GM19395 (cell line): Measurements from ENCODE around the gene SLC52A1.
"Not testable (repeated sequence)": the region's sequence is repeated elsewhere in the genome, so short reads cannot be mapped to it uniquely, and the experiment has no call there.

Experiments
- ATAC-seq: cut with Tn5 transposase; IDR thresholded peaks from one replicate; pipeline ENCODE4 v1.9.1; 2021; ENCODE audit warnings: mild to moderate bottlenecking, moderate library complexity; ENCODE audit not compliant: unreplicated experiment

The SLC52A1 gene

DNA sequence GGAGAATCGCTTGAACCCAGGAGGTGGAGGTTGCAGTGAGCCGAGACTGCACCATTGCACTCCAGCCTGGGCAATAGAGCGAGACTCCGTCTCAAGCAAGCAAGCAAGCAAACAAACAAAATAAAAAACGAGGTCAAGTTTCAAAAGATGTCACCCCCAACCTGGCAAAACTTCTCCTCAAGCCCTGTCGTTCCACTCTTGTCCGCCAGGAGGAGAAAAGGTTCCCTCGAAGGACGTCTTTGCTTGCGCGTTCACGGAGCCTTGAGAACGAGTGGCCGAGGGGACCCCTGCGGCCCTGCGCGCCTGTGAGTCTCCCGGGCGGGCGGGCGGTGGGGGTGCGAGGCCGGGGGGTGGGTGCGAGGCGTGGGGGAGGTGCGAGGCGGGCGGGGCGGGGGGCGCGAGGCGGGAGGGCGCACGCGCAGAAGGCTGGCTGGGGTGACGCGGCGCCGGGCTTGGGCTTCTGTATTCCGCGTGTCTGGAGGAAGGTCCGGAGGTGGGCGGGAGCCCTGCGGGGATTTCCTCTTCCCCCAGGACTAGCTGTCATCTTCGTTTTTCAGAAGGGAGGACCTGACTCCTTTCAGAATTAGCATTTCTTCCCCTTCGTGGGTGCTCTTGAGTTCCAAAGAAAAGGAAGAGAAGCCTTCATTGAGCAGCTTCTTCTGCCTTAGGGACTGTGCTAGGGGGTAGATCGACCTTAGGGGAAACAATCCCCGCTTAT is 3.7 kb downstream of the SLC52A1 start:
- no peak for ATAC-seq

DNA sequence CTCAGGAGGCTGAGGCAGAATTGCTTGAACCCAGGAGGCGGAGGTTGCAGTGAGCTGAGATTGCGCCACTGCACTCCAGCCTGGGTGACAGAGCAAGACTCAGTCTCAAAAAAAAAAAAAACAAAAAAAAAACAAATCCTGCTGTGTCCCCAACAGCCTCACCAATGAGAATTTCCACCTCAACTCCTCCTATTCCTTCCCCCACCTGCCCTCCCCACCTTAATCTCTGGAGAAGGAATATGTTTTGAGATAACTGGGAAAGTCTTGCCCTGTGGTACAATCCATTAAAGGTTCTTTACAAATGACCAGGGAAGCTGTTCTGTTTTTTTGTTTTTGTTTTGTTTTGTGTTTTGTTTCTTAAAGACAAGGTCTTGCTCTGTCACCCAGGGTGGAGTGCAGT is 5.1 kb downstream of the SLC52A1 start:
- not testable (repeated sequence) for ATAC-seq

DNA sequence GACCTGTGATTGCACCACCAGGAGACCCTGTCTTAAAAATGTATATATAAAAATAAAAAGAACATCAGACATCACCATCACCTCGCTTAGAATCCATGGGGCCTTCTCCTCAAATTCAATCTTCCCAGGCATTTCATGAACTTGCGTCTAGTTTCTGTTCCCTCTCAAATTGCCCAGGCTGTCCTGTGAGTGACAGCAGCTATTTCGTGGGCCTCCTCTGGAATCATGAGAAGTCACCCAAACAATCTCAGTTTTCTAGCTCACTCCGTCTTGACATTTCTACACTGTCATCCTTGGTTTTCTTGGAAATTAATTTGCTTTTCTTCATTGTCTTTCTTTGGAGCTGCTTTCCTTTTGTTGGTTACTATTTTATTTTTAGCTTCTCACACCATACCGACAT is 7.3 kb downstream of the SLC52A1 start:
- ATAC-seq, result no peak

DNA sequence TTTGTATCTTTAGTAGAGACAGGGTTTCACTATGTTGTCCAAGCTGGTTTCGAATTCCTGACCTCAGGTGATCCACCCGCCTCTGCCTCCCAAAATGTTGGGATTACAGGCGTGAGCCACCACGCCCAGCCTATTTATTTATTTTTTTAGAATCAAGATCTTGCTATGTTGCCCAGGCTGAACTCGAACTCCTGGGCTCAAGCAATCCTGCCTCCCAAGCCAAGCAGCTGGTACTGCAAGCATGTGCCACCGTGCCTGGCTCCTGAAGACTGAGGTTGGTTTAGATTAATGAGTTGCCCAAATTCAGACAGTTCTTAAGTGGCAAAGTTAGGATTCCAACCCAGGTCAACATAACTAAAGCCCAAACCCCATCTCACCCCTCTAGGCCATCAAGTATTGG is 7.9 kb downstream of the SLC52A1 start:
- no peak for ATAC-seq

DNA sequence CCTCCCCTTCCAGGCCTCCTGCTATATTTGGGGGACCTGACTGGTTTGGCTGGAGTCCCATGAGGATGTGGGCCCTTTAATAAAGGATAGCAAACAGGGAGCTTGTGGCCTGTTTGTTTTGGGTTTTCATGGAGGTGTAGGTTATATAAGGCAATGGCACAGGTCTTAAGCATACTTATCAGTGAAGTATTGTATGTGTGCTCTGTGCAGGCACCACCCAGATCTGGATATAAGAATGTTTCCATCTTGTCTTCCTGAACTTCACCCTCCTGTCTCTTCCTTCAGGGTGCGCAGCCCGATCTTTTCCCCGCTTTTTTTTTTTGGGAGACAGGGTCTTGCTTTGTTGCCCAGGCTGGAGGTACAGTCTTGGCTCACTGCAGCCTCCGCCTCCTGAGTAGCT is 10.6 kb downstream of the SLC52A1 start:
- ATAC-seq, result no peak

DNA sequence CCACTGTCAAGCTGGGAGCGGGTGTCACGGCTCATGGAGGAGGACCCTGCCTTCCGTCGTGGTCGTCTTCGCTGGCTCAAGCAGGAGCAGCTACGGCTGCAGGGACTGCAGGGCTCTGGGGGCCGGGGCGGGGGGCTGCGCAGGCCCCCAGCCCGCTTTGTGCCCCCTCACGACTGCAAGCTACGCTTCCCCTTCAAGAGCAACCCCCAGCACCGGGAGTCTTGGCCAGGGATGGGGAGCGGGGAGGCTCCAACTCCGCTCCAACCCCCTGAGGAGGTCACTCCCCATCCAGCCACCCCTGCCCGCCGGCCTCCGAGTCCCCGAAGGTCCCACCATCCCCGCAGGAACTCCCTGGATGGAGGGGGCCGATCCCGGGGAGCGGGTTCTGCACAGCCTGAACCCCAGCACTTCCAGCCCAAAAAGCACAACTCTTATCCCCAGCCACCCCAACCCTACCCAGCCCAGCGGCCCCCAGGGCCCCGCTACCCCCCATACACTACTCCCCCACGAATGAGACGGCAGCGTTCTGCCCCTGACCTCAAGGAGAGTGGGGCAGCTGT is 11.6 kb downstream of the SLC52A1 start:
- no peak for ATAC-seq

DNA sequence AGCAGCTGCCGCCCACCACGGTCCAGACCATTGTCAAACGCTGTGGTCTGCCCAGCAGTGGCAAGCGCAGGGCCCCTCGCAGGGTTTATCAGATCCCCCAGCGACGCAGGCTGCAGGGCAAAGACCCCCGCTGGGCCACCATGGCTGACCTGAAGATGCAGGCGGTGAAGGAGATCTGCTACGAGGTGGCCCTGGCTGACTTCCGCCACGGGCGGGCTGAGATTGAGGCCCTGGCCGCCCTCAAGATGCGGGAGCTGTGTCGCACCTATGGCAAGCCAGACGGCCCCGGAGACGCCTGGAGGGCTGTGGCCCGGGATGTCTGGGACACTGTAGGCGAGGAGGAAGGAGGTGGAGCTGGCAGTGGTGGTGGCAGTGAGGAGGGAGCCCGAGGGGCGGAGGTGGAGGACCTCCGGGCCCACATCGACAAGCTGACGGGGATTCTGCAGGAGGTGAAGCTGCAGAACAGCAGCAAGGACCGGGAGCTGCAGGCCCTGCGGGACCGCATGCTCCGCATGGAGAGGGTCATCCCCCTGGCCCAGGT is 13.0 kb downstream of the SLC52A1 start:
- ATAC-seq, result no peak

DNA sequence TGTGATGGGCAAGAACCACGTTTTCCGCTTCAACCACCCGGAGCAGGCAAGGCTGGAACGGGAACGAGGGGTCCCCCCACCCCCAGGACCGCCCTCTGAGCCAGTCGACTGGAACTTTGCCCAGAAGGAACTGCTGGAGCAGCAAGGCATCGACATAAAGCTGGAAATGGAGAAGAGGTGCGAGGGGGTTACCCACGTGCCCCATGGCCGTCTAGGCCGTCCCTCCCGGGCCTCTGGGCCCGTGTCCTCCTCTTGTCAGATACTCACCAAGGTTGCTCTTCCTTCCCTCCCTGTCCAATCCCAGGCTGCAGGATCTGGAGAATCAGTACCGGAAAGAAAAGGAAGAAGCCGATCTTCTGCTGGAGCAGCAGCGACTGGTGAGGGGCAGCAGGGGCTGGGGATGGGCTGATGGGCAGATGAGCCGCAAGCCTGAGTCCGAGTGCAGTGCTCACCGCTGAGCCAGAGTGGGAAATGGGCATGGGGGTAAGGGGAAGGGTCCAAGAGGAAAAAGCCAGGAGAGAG is 14.7 kb downstream of the SLC52A1 start:
- no peak for ATAC-seq

DNA sequence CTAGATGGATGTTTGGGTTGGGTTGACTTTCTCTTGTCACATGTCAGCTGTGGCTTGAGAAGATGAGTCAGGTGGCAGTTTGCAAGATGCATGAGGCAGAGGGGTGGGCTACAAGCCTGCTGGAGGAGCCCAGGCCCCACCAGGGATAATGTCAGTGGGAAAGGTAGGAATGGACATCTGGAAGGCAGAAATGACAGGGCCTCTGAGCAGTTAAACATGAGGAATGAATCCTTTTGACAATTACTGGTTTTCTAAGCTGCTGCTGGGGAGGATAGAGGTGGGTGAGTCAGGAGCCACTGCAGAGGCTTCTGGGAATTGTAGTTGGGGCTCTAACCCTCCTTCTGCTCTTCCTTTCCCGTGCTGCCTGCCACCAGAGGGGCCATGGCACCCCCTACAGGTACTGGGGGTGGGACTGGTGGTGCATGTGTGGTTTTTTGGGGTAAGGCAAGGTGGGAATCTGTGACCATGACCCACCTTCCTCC is 15.7 kb downstream of the SLC52A1 start:
- ATAC-seq, result no peak

DNA sequence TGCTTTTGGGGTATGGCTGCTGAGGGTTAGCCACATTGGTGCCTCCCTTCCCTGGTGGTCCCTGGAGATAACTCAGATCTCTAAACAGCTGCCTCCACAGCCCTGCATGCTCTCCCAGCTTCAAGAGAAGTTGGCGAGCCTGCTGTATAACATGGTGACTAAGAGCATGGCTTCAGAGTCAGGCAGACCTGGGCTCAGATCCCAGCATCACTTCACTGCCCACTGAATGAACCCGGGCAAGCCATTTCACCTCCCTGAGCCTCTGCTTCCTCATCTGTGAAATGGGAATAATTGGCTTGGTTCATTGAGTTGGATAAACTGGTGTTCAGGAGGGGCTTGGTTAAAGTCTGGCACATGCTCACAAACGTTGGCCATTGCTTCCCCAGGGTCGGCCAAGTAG is 20.9 kb downstream of the SLC52A1 start:
- ATAC-seq, result no peak

DNA sequence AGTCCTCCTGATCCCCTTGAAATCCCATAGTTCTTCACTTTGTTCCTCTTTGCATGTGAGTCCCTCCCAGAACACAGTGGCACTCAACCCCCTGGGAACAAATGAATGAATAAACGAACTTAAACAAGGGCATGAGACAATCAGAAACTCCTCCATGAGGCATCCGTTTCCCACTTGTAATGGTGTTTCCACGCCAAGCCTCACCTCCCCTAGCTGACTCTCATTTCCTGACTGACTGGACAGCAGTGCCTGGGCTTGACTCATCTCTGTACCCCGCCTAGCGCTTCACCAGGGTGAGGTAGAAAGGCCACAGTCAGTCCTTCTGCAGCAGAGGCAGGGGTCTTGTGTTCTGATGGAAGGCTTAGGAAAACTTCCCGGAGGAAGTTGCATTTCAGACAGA is 23.3 kb downstream of the SLC52A1 start:
- ATAC-seq, result no peak

DNA sequence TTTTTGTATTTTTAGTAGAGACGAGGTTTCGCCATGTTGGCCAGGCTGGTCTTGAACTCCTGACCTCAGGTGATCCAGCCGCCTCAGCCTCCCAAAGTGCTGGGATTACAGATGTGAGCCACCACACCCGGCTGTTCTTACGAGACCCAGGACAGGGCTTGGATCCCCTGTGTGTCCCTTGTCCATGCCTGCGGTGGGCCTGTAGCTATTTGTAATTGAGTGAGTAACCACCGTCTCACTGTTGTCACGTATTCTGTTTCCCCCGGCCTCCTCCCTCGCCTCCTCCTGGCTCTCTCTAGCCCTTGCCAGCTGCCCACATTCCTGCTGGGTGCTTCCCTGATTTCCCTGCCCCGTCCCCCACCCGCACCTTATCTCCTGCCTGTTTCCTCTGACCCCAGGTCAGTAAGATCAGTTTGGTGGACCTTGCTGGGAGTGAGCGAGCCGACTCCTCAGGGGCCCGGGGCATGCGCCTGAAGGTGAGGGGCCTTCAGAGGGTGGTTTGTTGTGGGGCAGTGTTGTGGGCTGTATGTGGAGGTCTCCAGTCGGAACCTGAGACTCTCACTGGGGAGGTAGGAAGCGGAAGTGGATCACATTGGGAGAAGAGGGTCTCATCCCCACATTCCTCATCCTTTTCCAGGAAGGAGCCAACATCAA is 31.9 kb downstream of the SLC52A1 start:
- no peak for ATAC-seq

DNA sequence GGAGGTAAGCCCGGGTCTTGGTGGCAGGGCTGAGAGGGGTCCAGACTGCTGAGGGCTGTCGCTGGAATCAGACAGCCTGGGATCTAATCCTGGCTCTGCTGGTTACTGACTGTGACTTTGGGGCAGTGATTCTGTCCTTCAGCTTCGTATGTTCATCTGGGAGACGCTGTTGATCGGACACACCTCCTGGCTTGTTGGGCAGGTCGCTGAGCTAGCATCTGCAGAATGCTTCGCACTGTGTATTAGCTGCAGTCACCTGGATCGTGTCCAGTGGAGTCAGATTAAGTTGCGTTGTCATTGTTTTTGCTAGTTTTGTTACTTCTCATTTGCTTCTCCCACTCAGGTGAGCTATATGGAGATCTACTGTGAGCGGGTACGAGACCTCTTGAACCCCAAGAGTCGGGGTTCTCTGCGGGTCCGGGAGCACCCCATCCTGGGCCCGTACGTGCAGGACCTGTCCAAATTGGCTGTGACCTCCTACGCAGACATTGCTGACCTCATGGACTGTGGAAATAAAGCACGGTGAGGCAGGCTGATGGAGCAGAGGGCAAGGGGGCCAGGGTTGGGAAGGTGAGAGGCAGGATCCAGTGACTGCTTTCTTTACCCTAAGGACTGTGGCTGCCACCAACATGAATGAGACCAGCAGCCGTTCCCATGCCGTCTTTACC is 33.0 kb downstream of the SLC52A1 start:
- no peak for ATAC-seq

DNA sequence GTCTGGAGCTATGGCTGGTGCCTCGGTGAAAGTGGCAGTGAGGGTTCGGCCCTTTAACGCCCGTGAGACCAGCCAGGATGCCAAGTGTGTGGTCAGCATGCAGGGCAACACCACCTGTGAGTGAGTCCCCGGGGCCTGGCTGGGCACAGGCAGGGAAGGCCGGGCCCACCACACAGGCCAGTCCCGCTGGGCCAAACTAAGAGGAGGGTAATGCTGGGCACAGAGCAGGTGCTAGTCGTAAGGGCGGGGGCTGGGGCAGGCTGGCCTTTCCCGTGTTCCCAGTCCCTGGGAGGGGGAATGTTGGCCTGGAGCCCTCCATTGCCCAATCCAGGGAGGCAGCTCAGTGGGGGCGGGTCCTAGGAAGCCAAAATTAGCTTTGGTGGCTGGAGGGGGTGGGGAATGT is 35.0 kb downstream of the SLC52A1 start:
- no peak for ATAC-seq

DNA sequence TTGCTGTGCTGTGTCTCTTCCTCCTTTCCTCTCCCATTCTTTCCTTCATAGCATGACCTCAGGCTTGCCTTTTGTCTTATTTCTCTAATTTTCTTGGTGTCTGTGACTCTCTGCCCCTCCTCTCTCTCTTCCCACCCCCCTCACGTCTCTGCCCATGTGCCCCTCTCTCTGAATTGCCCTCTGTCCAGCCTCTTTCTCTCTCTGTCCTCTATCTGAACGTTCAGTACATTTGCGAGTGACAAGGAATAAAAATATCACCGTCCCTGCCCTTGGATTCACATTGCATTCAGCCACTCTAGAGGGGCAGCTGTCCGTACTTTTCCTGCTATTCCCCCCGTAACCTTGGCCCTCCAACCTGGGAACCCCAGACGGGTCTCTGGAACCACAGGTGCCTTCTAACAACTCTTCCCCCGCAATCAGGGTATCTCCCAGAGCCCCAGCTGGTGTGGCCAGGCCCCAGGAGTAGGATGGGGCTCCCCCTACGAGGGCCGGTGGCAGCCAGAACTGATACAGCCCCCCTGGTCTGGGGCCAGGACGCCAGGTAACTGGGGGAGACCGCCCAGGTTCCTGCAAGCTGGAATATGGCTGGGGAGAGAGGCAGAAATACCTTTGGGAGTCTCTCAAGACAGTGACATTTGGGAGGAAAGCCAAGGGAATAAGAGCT is 35.7 kb downstream of the SLC52A1 start:
- ATAC-seq, result no peak

DNA sequence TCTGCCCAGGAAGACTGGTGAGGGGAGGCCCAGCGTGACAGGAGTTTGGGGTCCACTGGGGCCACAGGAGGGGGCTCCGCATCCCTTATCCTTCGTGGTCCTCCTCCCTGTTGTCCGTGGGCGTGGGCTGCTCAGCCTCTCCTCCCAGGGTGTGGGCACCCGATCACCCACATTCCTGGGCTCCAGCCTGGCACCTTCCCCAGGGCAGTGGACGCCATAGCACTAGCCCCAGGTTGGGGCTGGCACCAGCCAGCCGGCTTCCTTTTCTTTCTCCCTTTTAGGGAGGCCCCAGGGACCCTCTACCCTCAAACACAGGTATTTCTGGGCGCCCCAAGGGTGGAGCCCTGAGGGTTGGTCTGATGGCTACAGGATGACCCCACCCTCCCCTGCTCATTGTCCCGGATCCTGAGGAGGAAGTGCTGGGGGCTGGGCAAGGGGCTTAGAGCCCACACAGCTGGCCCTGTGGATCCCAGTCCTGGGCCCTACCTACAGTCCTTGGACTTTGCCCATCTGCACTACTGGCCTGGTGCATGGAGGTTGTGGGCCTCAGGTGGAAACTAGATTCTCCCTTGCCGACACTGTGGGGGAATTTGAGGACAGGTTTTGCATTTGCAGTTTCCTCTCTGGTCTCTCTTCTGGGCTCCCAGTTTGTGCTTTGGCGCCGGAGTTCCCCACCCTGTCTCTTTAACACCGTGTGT is 36.3 kb downstream of the SLC52A1 start:
- no peak for ATAC-seq

DNA sequence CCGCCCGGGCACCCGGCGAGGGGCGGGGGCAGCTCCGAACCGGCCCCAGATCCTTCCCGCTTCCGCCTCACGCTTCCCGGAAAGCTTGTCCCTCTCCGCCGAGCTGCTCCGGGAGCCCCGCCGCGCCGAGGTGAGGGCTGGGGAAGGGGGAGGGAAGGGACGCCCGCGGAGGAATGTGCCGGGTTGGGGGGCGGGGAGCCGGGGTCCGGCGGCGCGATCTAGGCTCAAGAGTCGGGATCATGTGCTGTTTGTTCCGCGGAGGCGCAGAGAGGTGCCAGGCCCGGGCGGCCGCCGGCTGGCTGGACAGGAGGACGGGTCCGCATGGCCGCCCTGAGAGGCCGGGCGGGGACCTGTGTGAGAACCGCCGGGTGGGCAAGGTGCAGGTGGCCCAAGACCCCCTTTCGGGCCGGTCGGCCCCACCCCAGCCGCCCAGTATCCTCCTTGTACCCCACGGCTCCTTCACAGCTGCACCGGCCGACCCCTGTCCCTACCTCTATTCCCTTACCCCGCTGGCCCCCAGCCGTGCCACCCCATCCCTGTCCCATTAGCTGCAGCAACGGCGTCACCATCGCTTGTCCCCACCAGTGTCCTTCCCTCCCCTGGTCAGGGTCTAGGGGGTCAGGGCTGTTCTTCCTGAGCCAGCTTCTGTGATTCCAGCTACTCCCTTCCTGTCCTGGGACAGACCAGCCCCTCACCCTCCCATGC is 37.0 kb downstream of the SLC52A1 start:
- peak; percentile 8 for ATAC-seq

DNA sequence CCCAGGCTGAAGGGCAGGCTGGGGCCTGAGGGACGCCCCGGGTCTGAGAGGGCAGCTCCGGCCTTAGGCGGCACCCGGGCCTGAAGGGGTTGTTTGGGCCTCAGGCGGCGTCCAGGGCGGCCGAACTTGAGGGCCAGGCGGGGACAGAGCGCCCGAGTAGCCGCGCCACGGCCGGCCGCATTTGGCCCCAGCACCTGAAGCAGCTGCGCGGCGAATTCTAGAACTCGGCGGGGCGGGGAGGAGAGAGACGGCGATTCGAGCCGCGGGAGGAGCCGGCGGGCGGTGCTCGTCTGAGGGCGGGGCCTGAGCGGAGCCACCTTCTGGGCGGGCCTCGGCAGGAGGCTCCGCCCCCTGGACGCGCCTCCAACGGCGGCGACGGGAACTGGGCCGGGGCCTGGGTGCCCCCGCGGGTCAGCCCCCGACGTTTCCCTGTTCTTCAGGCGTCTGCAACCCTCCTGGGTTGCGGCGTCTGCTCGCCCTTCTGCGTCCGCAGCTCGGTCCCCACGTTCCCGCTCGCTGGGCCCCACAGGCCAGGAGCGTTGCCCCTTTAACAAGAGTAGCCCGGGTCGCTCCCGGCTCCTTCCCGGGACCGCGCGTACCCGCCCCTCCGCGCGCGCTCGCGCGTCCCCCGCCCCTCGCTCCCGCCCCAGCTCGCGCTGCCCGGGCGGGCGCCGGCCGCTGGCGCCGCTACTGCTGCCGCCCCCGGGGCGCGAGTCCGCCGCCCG is 37.8 kb downstream of the SLC52A1 start, which contains the start of the genes INCA1 and KIF1C:
Gene INCA1, minus strand, starts transcription at position 221 of the 725 bp plus-strand sequence. CDS start 3,085 bp downstream, outside the sequence.
Gene KIF1C, plus strand, starts transcription at position 649 of the 725 bp plus-strand sequence. CDS start 2,297 bp downstream, outside the sequence.
- peak; percentile 82 for ATAC-seq
